Skeletal muscle tissue (tissue), 4 donors: ENCODE data around the gene SLC16A10. TPM values are rescaled to one million over a fixed set of nuclear protein-coding genes. Genes with fewer than 3 reads are reported as not detected.

Source experiments
- H3K27ac ChIP-seq: one replicate; pipeline ENCODE4 v1.7.0; 2013; ENCODE audit warnings: mild to moderate bottlenecking, low read depth, low read length, inconsistent platforms
- H3K27me3 ChIP-seq, 3 donors: one replicate each; pipeline ENCODE4 v1.7.0; 2013; ENCODE audit warnings: low read length in 3 of 3; ENCODE audit not compliant: control insufficient read depth in 3 of 3, insufficient read depth in 3 of 3
- H3K36me3 ChIP-seq, 3 donors: one replicate each; pipeline ENCODE4 v1.7.0; 2013; ENCODE audit warnings: low read length in 3 of 3; ENCODE audit not compliant: control insufficient read depth in 3 of 3, insufficient read depth in 3 of 3
- H3K4me1 ChIP-seq, 3 donors: one replicate each; pipeline ENCODE4 v1.7.0; 2013; ENCODE audit warnings: low read length in 3 of 3, mild to moderate bottlenecking in 3 of 3; ENCODE audit not compliant: control insufficient read depth in 3 of 3, insufficient read depth in 3 of 3
- H3K4me3 ChIP-seq, 3 donors: one replicate each; pipeline ENCODE4 v1.7.0; 2013; ENCODE audit warnings: low read length in 3 of 3
- H3K9ac ChIP-seq, 3 donors: one replicate each; pipeline ENCODE4 v1.7.0; 2013; ENCODE audit warnings: low read length in 3 of 3, mild to moderate bottlenecking in 3 of 3, moderate library complexity in 2 of 3, low read depth in 1 of 3
- H3K9me3 ChIP-seq, 3 donors: one replicate each; pipeline ENCODE4 v1.7.0; 2013; ENCODE audit warnings: low read length in 3 of 3; ENCODE audit not compliant: control insufficient read depth in 3 of 3
- total RNA-seq: library from RNA; depleted of rRNA; stranded (reverse); fragments of >200 nt; gene quantifications from one replicate; pipeline ENCODE4 v1.2.3, GENCODE V29; 2014
- donor health status: Osteomylitis.

Gene SLC16A10
- total RNA-seq, 1 donor from 2014 or later: 40.7 TPM

DNA sequence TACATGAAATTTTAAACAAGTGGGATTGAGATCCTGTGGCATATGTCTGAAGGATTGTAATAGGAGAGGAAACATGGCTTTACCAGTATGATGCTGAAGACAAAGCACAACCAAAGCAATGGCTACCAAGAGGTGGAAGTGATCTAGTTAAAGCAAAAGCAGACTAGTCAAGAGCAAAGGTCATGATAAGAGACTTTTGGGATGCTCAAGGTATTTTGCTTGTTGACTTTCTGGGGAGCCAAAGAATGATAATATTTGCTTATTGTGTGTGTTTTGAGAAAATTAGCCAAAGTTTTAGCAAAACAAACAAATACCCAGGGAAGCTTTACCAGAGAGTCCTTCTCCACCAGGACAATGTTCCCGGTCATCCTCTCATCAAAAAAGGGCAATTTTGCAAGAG, 20.3 kb downstream of the SLC16A10 start:
- H3K4me3 ChIP-seq: no peak overlapping the region
- no peaks in the 10 kb centered on the region for H3K27me3 ChIP-seq
- no peak overlapping the region for H3K9ac ChIP-seq
- H3K36me3 ChIP-seq: peaks cover 0 to 3% (median 0%) of the 10 kb centered on the region in 3 donors
- no peaks in the 10 kb centered on the region for H3K9me3 ChIP-seq
- H3K27ac ChIP-seq: no peak overlapping the region
- peaks cover 7 to 16% (median 12%) of the 10 kb centered on the region in 3 donors for H3K4me1 ChIP-seq

DNA sequence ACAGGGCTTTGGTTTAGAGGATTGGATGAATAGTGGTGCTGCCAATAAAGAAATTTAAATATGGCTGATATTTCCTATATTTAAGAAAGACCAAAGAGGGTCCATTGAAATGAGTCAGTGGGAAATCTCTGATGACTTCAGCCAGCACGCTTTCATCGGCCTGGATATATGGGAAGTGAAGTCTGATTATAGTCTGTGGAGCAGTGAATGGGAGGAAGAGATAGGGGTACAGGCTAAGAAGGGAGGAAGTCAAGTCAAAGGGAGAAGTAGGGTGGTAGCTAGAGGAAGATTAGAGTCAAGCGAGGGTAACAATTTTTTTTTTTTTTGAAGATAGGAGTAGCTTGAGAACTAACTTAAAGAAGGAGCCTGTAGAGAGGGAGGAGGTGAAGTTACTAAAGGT, 22.7 kb downstream of the SLC16A10 start:
- Histone ChIP-seq H3K27me3 (no peaks in the 10 kb centered on the region), H3K4me3 (no peak overlapping the region), H3K36me3 (no peaks in the 10 kb centered on the region), H3K9ac (no peak overlapping the region), H3K4me1 (peaks cover 17 to 21% (median 20%) of the 10 kb centered on the region in 3 donors), H3K27ac (no peak overlapping the region), H3K9me3 (no peaks in the 10 kb centered on the region)

DNA sequence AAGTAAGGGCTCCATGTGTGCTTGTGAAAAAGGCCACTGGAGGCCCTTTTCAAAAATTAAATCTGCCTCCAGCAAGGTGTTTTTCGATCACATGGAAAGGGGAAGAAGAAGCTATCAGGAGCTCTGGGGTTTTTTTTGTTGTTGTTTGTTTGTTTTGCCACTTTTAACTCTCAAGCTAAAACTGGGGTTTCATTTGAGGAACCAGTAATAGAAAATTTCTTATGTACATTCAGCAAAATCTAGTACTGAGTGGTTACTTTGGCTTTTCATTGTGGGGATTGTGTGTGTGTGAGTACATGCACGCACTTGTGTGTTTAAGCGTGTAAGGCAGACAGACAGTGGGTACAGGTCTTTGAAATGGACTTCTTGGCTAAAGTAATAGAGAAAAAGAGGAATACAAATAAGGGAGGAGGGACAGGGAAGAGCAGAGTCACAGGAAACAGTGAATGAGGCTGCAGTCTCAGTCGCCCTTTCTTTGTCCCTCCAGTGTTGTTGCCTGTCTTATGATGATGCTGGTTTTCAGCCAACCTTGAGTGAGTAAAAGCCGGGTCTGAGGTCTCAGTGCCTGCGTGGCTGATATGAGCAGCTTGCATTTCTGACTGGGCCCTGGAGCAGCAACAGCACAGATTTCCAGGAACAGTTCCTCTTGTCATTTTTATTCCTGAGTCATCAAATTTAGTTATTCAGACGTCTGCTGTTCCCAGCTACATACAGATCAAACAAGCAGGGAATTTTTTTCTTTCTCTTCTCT, 26.2 kb downstream of the SLC16A10 start:
- Histone ChIP-seq H3K9ac (peak overlapping the region; percentile 35 to 72 (median 41)), H3K9me3 (no peaks in the 10 kb centered on the region), H3K4me3 (peak overlapping the region in 1 of 3 donors; percentile 30), H3K36me3 (no peaks in the 10 kb centered on the region), H3K4me1 (peaks cover 10 to 14% (median 13%) of the 10 kb centered on the region in 3 donors), H3K27ac (peak overlapping the region; percentile 54), H3K27me3 (no peaks in the 10 kb centered on the region)

DNA sequence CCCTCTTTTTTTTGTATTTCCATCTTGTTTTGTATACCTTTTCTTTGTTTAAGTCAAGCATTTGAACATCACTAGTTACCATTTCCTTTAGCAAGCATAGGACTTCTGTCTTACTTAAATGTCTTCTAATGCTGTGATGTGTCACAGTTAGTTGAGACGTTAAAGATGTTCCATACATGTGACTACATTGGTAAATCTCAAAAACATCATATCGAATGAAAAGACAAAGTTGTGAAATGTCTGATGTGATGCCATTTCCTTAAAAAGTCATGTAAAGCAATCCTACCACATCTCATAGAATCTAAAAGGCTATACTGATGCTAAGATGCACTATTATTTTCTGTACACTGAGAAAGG, 26.8 kb downstream of the SLC16A10 start:
- Histone ChIP-seq H3K27me3 (no peaks in the 10 kb centered on the region), H3K9me3 (no peaks in the 10 kb centered on the region), H3K4me1 (peaks cover 10 to 14% (median 13%) of the 10 kb centered on the region in 3 donors), H3K36me3 (peaks cover 0 to 3% (median 0%) of the 10 kb centered on the region in 3 donors), H3K27ac (peak overlapping the region; percentile 54), H3K4me3 (no peak overlapping the region), H3K9ac (peak overlapping the region in 2 of 3 donors; percentile 41 to 45)

DNA sequence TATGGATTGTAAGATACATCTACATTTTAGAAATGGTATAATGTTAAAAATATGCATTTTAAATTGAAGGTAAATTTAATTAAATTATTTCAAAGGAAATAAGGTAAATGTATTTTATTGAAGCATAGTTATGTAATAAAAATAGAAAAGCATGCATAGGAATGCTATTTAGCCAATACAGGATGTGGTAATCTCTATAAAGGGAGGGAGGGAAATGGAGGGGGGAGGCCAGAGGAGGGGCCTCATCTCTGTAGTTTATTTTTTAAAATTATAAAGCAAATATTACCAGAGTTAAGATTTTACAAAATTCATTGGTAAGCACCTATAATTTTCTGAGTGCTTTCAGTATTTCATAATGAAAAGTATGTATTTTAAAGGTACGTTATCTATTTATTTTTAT, 27.2 kb downstream of the SLC16A10 start:
- H3K9me3 ChIP-seq: no peaks in the 10 kb centered on the region
- H3K4me3 ChIP-seq: no peak overlapping the region
- no peaks in the 10 kb centered on the region for H3K27me3 ChIP-seq
- H3K4me1 ChIP-seq: peaks cover 10 to 14% (median 13%) of the 10 kb centered on the region in 3 donors
- H3K36me3 ChIP-seq: peaks cover 0 to 3% (median 0%) of the 10 kb centered on the region in 3 donors
- peak overlapping the region; percentile 54 for H3K27ac ChIP-seq
- H3K9ac ChIP-seq: peak overlapping the region in 2 of 3 donors; percentile 41 to 45

DNA sequence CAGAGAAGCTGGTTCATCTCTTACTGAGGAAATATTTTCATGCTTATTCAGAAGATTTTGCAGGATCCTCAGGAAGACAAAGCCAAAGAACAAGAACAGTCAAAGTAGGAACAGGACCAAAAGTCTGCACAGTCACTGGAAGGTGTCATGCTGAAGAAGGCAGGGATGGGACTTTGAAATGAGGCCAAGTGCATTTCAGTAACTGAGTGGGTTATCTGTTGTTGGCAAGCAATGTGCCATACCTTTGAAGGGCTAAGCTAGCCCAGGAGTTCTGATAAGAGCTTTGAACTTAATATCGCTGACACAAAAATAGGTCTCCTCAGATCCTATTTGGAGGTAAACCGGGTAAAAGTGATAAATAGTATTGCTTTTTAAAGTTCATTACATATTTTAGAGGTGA, 31.5 kb downstream of the SLC16A10 start:
- Histone ChIP-seq H3K9me3 (no peaks in the 10 kb centered on the region), H3K9ac (no peak overlapping the region), H3K4me3 (no peak overlapping the region), H3K36me3 (peaks cover 0 to 3% (median 0%) of the 10 kb centered on the region in 3 donors), H3K27ac (no peak overlapping the region), H3K27me3 (no peaks in the 10 kb centered on the region), H3K4me1 (peaks cover 19 to 29% (median 21%) of the 10 kb centered on the region in 3 donors)

DNA sequence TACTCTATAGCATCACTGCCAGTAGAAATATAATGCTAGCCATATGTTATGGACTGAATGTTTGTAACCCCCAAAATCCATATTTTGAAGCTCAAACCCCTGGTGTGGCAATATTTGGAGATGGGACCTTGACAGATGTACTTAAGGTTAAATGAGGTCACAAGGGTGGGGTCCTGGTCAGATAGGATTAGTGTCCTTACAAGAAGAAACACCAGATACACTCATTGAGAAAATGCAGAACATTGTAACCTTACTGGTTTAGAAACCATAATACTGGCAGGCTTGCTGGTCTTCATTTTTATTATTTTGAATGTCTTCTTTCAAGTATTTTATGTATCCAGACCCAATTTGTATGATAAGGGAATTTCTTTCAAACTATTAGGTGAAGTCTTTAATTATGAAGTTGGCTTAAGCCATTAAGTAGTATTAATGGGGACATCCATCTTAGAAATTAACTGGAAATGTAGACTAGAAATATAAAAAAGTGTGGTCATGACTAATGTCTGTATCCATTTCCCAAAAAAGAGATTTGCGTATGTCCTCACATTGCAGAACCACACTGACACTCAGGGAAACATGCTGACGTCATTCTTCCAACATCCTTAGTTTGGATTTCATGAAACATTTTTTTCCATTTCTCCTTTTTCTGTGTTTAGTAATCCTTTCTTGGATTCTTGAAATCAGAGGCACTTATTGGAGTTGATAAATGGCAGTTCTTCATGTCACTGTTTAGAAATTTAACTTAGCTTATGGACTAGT, 32.4 kb downstream of the SLC16A10 start:
- H3K27me3 ChIP-seq: no peaks in the 10 kb centered on the region
- H3K36me3 ChIP-seq: peaks cover 0 to 3% (median 0%) of the 10 kb centered on the region in 3 donors
- H3K4me3 ChIP-seq: no peak overlapping the region
- no peak overlapping the region for H3K9ac ChIP-seq
- H3K4me1 ChIP-seq: peaks cover 14 to 22% (median 16%) of the 10 kb centered on the region in 3 donors
- H3K27ac ChIP-seq: no peak overlapping the region
- H3K9me3 ChIP-seq: no peaks in the 10 kb centered on the region

DNA sequence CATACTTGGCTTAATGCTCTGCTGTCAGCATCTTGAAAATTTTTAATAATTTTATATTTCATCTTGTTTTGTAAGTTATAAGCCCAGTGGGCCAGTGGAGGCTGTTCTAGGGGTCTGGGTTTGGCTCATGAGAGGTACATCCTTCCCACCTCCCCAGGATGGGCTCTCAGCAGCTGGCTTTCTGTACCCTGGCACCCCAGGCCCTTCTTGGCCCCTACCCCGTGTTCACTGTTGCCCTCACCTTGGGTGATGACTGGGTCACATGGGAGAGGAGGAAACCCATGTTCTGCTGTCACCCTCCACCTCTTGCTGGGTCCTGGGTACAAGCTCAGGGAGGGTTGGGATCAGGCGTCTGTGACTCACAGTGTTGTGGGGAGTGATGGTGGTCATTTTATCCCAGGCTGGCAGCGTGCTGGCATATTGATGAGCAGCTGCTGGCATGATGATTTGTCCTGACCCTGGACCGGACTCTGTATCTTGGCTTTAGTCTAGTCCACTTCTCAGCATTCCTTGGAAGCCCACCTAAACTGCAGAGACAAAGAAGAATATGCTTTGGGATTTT, 34.6 kb downstream of the SLC16A10 start:
- Histone ChIP-seq H3K4me3 (peak overlapping the region in 1 of 3 donors; percentile 38), H3K27ac (peak overlapping the region; percentile 83), H3K9ac (no peak overlapping the region), H3K9me3 (no peaks in the 10 kb centered on the region), H3K36me3 (peaks cover 0 to 3% (median 0%) of the 10 kb centered on the region in 3 donors), H3K4me1 (peaks cover 14 to 22% (median 16%) of the 10 kb centered on the region in 3 donors), H3K27me3 (no peaks in the 10 kb centered on the region)

DNA sequence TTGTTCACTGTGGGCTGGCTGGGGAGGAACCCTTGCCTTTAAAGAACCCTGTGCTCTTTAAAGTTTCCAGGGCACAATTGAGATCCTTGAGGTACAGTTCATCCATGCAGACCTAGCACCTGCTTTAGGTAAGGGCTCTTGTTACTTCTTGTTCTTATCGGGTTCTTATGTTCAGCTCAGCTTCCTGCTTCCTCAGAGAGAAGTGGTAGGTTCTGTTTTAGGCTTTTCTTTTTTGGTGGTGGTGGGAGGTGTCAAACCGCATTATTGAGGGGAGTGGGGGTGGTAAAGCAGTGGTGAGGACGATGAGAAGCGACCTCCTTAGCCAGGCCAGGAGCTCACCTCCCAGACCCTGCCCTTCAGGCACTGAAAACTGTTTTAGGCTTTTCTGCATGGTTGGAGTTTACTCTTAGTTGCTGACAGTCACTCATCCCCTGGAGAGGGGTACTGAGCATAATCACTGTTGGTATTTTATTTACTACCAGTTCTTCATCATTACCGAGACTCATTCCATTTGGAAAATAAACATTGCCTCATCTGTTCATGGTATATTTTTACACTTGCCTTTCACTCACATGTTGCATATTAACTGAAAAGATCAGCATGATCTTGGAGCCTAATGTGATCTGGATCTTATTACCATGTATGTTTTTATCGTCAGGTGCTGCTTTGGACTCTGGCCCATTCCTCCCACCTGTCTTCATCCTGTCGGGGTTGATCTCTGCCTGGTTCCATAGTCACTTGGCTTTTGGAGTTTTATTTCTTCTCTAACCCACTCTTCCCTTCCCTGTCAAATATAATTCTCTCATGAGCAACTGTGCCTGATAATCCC, 35.4 kb downstream of the SLC16A10 start:
- Histone ChIP-seq H3K9ac (peak overlapping the region in 2 of 3 donors; percentile 46 to 57), H3K36me3 (peaks cover 0 to 3% (median 0%) of the 10 kb centered on the region in 3 donors), H3K27me3 (no peaks in the 10 kb centered on the region), H3K4me3 (peak overlapping the region in 2 of 3 donors; percentile 5 to 38), H3K4me1 (peaks cover 14 to 30% (median 16%) of the 10 kb centered on the region in 3 donors), H3K27ac (peak overlapping the region; percentile 83), H3K9me3 (no peaks in the 10 kb centered on the region)
